Spleen (tissue), 11 donors: ENCODE results near the gene FBXO46. TPM values are rescaled to one million over a fixed set of nuclear protein-coding genes. Genes with fewer than 3 reads are reported as not detected.
A peak's percentile ranks its signal among the peaks of the same experiment; 100 is the strongest.

Experiments used
- DNase-seq: peaks from one replicate; pipeline ENCODE4 v3.0.0-alpha.2; 2020
- H3K27ac ChIP-seq, 8 donors: fragments of 200-600 bp; sonication (generic) in 7 of 8; 1 replicate in 4 of 8; 2 replicates in 4 of 8; pipeline versions ENCODE4 v1.5.0 to v1.8.0; 2016 to 2021; ENCODE audit warnings: inconsistent platforms in 4 of 8, mild to moderate bottlenecking in 4 of 8, moderate library complexity in 1 of 8
- H3K27me3 ChIP-seq, 7 donors: fragments of 200-600 bp; sonication (generic) in 6 of 7; replicated peaks in 1 of 7; 1 replicate in 4 of 7; 2 replicates in 3 of 7; pipeline versions ENCODE4 v1.5.0 to v1.8.0; 2016 to 2021; ENCODE audit warnings: inconsistent platforms in 3 of 7, mild to moderate bottlenecking in 1 of 7
- H3K36me3 ChIP-seq, 6 donors: fragments of 200-600 bp; sonication (generic) in 5 of 6; 1 replicate in 4 of 6; 2 replicates in 2 of 6; pipeline versions ENCODE4 v1.5.0 to v1.8.0; 2016 to 2021; ENCODE audit warnings: inconsistent platforms in 2 of 6
- H3K4me1 ChIP-seq, 6 donors: fragments of 200-600 bp; sonication (generic) in 5 of 6; 1 replicate in 3 of 6; 2 replicates in 3 of 6; pipeline versions ENCODE4 v1.5.0 to v1.8.0; 2016 to 2021; ENCODE audit warnings: inconsistent platforms in 3 of 6
- H3K4me3 ChIP-seq, 8 donors: fragments of 200-600 bp; sonication (generic) in 7 of 8; 1 replicate in 4 of 8; 2 replicates in 4 of 8; pipeline versions ENCODE4 v1.5.0 to v1.8.0; 2016 to 2021; ENCODE audit warnings: inconsistent platforms in 4 of 8, mild to moderate bottlenecking in 4 of 8, moderate library complexity in 2 of 8
- H3K9me3 ChIP-seq, 8 donors: fragments of 200-600 bp; sonication (generic) in 7 of 8; 1 replicate in 4 of 8; 2 replicates in 4 of 8; pipeline versions ENCODE4 v1.5.0 to v1.8.0; 2016 to 2021; ENCODE audit warnings: inconsistent platforms in 4 of 8
- CTCF ChIP-seq, 11 experiments: fragments of 200-600 bp in 7 of 11; fragments of 450-650 bp in 4 of 11; sonication (generic) in 4 of 11; IDR thresholded peaks in 8 of 11; conservative IDR thresholded peaks in 3 of 11; 1 replicate in 7 of 11; 2 replicates in 4 of 11; pipeline versions ENCODE4 v1.4.0 to v1.8.0; 2016 to 2021; ENCODE audit warnings: antibody characterized with exemption in 11 of 11, inconsistent platforms in 4 of 11, mild to moderate bottlenecking in 1 of 11
- POLR2A ChIP-seq, 3 donors: fragments of 450-650 bp; IDR thresholded peaks; one replicate each; pipeline ENCODE4 v1.5.1; 2017; ENCODE audit warnings: antibody characterized with exemption in 3 of 3, mild to moderate bottlenecking in 1 of 3
- POLR2AphosphoS5 ChIP-seq, 3 donors: sonication (generic); formaldehyde crosslinking; IDR thresholded peaks; one replicate each; pipeline ENCODE4 v1.5.1; 2017; ENCODE audit warnings: antibody characterized with exemption in 3 of 3
- WGBS, 5 donors: extraction: QIAGEN DNeasy Blood & Tissue Kit in 3 of 5; methylation state at CpG; one replicate each; pipeline versions ENCODE4 v1.1.5 to v1.1.7; 2013 to 2018; 5-methylcytosine and 5-hydroxymethylcytosine counted together
- intact Hi-C: fragments of 100-400 bp; cut with DNase I; formaldehyde crosslinking; loops from one replicate; pipeline ENCODE4 v1.15.0; 2023; ENCODE audit warnings: low total_unique reads
- polyA plus RNA-seq, 3 donors: library from polyadenylated mRNA; stranded (reverse); fragments of 200-250 nt; gene quantifications; one replicate each; pipeline ENCODE4 v1.2.1, GENCODE V29; 2013
- total RNA-seq, 7 donors: library from RNA; depleted of rRNA in 3 of 7; stranded (reverse); fragments of >200 nt in 3 of 7; fragmentation: NEBNext Ultra II Directional in 4 of 7; extraction: Animal tissue kit (Norgen Biotek cat#: 25700) in 4 of 7; gene quantifications; one replicate each; pipeline versions ENCODE4 v1.1.0 to v1.2.1, GENCODE V29; 2016 to 2021
- donor health status: healthy with polysubstance abuse.
- donor health status: DM: no; HTN: no; CAD: no; lungs with moderate emphysema.
- donor health status: DM: no; HTN: no; CAD: no.
- donor health status: Bipolar disorder and iron deficiency.
- donor health status: healthy.
- donor health status: DM: no; HTN: no; CAD: no.
- donor health status: DM: yes; HTN: yes; CAD: no.

FBXO46 gene
- total and polyA plus RNA-seq, 10 donors: 8.8 to 28.1 (median 18.1) TPM

- H3K9me3 ChIP-seq: no peaks in the 10 kb centered on the region
- TF ChIP-seq CTCF (IDR thresholded peaks at IDR 0.05 in 8 of 11, conservative IDR thresholded peaks at IDR 0.05 in 3 of 11) (no peak), POLR2A (IDR thresholded peaks at IDR 0.05) (no peak), POLR2AphosphoS5 (IDR thresholded peaks at IDR 0.05) (peak in 1 of 3 donors; percentile 31)
- no peaks in the 10 kb centered on the region for H3K36me3 ChIP-seq
- peak within 1 kb of the TSS; percentile 6 to 70 (median 34) for H3K4me3 ChIP-seq
- peaks cover 15 to 45% (median 37%) of the 10 kb centered on the region in 6 donors for H3K4me1 ChIP-seq
- peak within 1 kb of the TSS in 4 of 8 donors; percentile 22 to 68 (median 36) for H3K27ac ChIP-seq
- H3K27me3 ChIP-seq: peaks cover 0 to 100% (median 59%) of the 10 kb centered on the region in 7 donors
- intact Hi-C loops: no loop called here
- WGBS, 5 donors: 11 to 18% (median 14%) methylated on average over 9 to 15 of the region's 15 CpGs
- DNase-seq: peak; percentile 88
Measured at GRCh38 chr19:45667620-45668341, 62.9 kb downstream of the FBXO46 start, which contains the start of gene GIPR. Gene GIPR (plus strand): TSS chr19:45668221. CDS start chr19:45669521, 1,300 bp downstream.

- Histone ChIP-seq H3K27ac (no peak overlapping the region), H3K4me3 (no peak overlapping the region), H3K36me3 (no peaks in the 10 kb centered on the region), H3K9me3 (no peaks in the 10 kb centered on the region), H3K4me1 (peaks cover 15 to 26% (median 22%) of the 10 kb centered on the region in 6 donors), H3K27me3 (peaks cover 0 to 89% (median 39%) of the 10 kb centered on the region in 7 donors)
- intact Hi-C loops: no loop called here
- TF ChIP-seq POLR2A (IDR thresholded peaks at IDR 0.05) (no peak), CTCF (IDR thresholded peaks at IDR 0.05 in 8 of 11, conservative IDR thresholded peaks at IDR 0.05 in 3 of 11) (no peak), POLR2AphosphoS5 (IDR thresholded peaks at IDR 0.05) (no peak)
- WGBS, 5 donors: 71 to 85% (median 76%) methylated on average over 7 of the region's 7 CpGs
- no peak for DNase-seq
Measured at GRCh38 chr19:45664575-45664974, 66.1 kb downstream of the FBXO46 start.

- intact Hi-C loops: no loop called here
- Histone ChIP-seq H3K4me1 (peaks cover 8 to 19% (median 14%) of the 10 kb centered on the region in 6 donors), H3K27ac (no peak overlapping the region), H3K9me3 (no peaks in the 10 kb centered on the region), H3K4me3 (no peak overlapping the region), H3K36me3 (no peaks in the 10 kb centered on the region), H3K27me3 (peaks cover 0 to 86% (median 31%) of the 10 kb centered on the region in 7 donors)
- WGBS, 5 donors: 83 to 100% (median 95%) methylated on average over 1 of the region's 1 CpG
- no peak for TF ChIP-seq POLR2AphosphoS5 (IDR thresholded peaks at IDR 0.05)
- TF ChIP-seq CTCF (IDR thresholded peaks at IDR 0.05 in 8 of 11, conservative IDR thresholded peaks at IDR 0.05 in 3 of 11): no peak
- no peak for TF ChIP-seq POLR2A (IDR thresholded peaks at IDR 0.05)
- no peak for DNase-seq
Measured at GRCh38 chr19:45663800-45664199, 66.9 kb downstream of the FBXO46 start.

- no peak for TF ChIP-seq POLR2A (IDR thresholded peaks at IDR 0.05)
- no peak for TF ChIP-seq CTCF (IDR thresholded peaks at IDR 0.05 in 8 of 11, conservative IDR thresholded peaks at IDR 0.05 in 3 of 11)
- TF ChIP-seq POLR2AphosphoS5 (IDR thresholded peaks at IDR 0.05): no peak
- DNase-seq: no peak
- no peaks in the 10 kb centered on the region for H3K36me3 ChIP-seq
- H3K27me3 ChIP-seq: peaks cover 0 to 55% (median 5%) of the 10 kb centered on the region in 7 donors
- H3K27ac ChIP-seq: no peak overlapping the region
- no peaks in the 10 kb centered on the region for H3K4me1 ChIP-seq
- 41 to 63% (median 50%) methylated on average over 8 of the region's 8 CpGs for WGBS, 5 donors
- intact Hi-C loops: no loop called here
- no peak overlapping the region for H3K4me3 ChIP-seq
- H3K9me3 ChIP-seq: no peaks in the 10 kb centered on the region
Measured at GRCh38 chr19:45660636-45661035, 70.1 kb downstream of the FBXO46 start.
